ENCODE measurements around the gene NPHP4. TPM values are rescaled to one million over a fixed set of nuclear protein-coding genes. Genes with fewer than 3 reads are reported as not detected.
A peak's percentile ranks its signal among the peaks of the same experiment; 100 is the strongest.

The NPHP4 gene
- total and polyA plus RNA-seq, 9 donors, result 1.9 to 6.4 (median 4.2) TPM

GRCh38 chr1:6011161-6011945 is 19.1 kb upstream of the NPHP4 start:
- Histone ChIP-seq H3K9me3 (replicated peaks; ENCODE audit: control insufficient read depth, low read depth, low read length) (no peaks in the 10 kb centered on the region), H3K27ac (ENCODE audit: low read length) (no peak overlapping the region), H3K27me3 (ENCODE audit: control insufficient read depth, insufficient read depth, low read length) (peaks cover 5% of the 10 kb centered on the region), H3K4me3 (ENCODE audit: low read length) (no peak overlapping the region), H3K36me3 (ENCODE audit: control insufficient read depth, insufficient read depth, low read length) (no peaks in the 10 kb centered on the region), H3K4me1 (ENCODE audit: control insufficient read depth, insufficient read depth, low read length) (peaks cover 2% of the 10 kb centered on the region)
- DNase-seq, result no peak
- WGBS (ENCODE audit: insufficient coverage), result 84% methylated on average over 19 of the region's 19 CpGs

GRCh38 chr1:6010554-6010953 is 18.3 kb upstream of the NPHP4 start:
- no peaks in the 10 kb centered on the region for H3K36me3 ChIP-seq (ENCODE audit: control insufficient read depth, insufficient read depth, low read length)
- H3K4me3 ChIP-seq (ENCODE audit: low read length), result no peak overlapping the region
- H3K27me3 ChIP-seq (ENCODE audit: control insufficient read depth, insufficient read depth, low read length), result peaks cover 5% of the 10 kb centered on the region
- WGBS (ENCODE audit: insufficient coverage), result 95% methylated on average over 4 of the region's 10 CpGs
- peaks cover 2% of the 10 kb centered on the region for H3K4me1 ChIP-seq (ENCODE audit: control insufficient read depth, insufficient read depth, low read length)
- H3K27ac ChIP-seq (ENCODE audit: low read length), result no peak overlapping the region
- no peak for DNase-seq
- H3K9me3 ChIP-seq (replicated peaks; ENCODE audit: control insufficient read depth, low read depth, low read length), result no peaks in the 10 kb centered on the region

- Histone ChIP-seq H3K9me3 (replicated peaks; ENCODE audit: control insufficient read depth, low read depth, low read length) (no peaks in the 10 kb centered on the region), H3K4me3 (ENCODE audit: low read length) (no peak overlapping the region), H3K27me3 (ENCODE audit: control insufficient read depth, insufficient read depth, low read length) (peaks cover 8% of the 10 kb centered on the region), H3K36me3 (ENCODE audit: control insufficient read depth, insufficient read depth, low read length) (no peaks in the 10 kb centered on the region), H3K4me1 (ENCODE audit: control insufficient read depth, insufficient read depth, low read length) (no peaks in the 10 kb centered on the region), H3K27ac (ENCODE audit: low read length) (no peak overlapping the region)
- no peak for DNase-seq
- WGBS (ENCODE audit: insufficient coverage), result 78% methylated on average over 13 of the region's 23 CpGs
These were observed 17.2 kb upstream of the NPHP4 start for GRCh38 chr1:6009120-6010040.

- no peak overlapping the region for H3K27ac ChIP-seq (ENCODE audit: low read length)
- H3K4me3 ChIP-seq (ENCODE audit: low read length), result no peak overlapping the region
- no peak for DNase-seq
- no peaks in the 10 kb centered on the region for H3K4me1 ChIP-seq (ENCODE audit: control insufficient read depth, insufficient read depth, low read length)
- 79% methylated on average over 5 of the region's 6 CpGs for WGBS (ENCODE audit: insufficient coverage)
- no peaks in the 10 kb centered on the region for H3K9me3 ChIP-seq (replicated peaks; ENCODE audit: control insufficient read depth, low read depth, low read length)
- H3K36me3 ChIP-seq (ENCODE audit: control insufficient read depth, insufficient read depth, low read length), result no peaks in the 10 kb centered on the region
- peaks cover 8% of the 10 kb centered on the region for H3K27me3 ChIP-seq (ENCODE audit: control insufficient read depth, insufficient read depth, low read length)
These were observed 16.5 kb upstream of the NPHP4 start for GRCh38 chr1:6008696-6009095.

- Histone ChIP-seq H3K9me3 (replicated peaks; ENCODE audit: control insufficient read depth, low read depth, low read length) (no peaks in the 10 kb centered on the region), H3K4me3 (ENCODE audit: low read length) (no peak overlapping the region), H3K4me1 (ENCODE audit: control insufficient read depth, insufficient read depth, low read length) (peaks cover 1% of the 10 kb centered on the region), H3K27me3 (ENCODE audit: control insufficient read depth, insufficient read depth, low read length) (peaks cover 8% of the 10 kb centered on the region), H3K36me3 (ENCODE audit: control insufficient read depth, insufficient read depth, low read length) (no peaks in the 10 kb centered on the region), H3K27ac (ENCODE audit: low read length) (no peak overlapping the region)
- DNase-seq, result no peak
- WGBS (ENCODE audit: insufficient coverage), result 86% methylated on average over 7 of the region's 11 CpGs
These were observed 15.8 kb upstream of the NPHP4 start for GRCh38 chr1:6008084-6008415.

- Histone ChIP-seq H3K4me3 (ENCODE audit: low read length) (no peak overlapping the region), H3K27me3 (ENCODE audit: control insufficient read depth, insufficient read depth, low read length) (peaks cover 8% of the 10 kb centered on the region), H3K27ac (ENCODE audit: low read length) (no peak overlapping the region), H3K9me3 (replicated peaks; ENCODE audit: control insufficient read depth, low read depth, low read length) (no peaks in the 10 kb centered on the region), H3K36me3 (ENCODE audit: control insufficient read depth, insufficient read depth, low read length) (no peaks in the 10 kb centered on the region), H3K4me1 (ENCODE audit: control insufficient read depth, insufficient read depth, low read length) (peaks cover 7% of the 10 kb centered on the region)
- peak; percentile 34 for DNase-seq
- WGBS (ENCODE audit: insufficient coverage), result 39% methylated on average over 19 of the region's 25 CpGs
These were observed 15.3 kb upstream of the NPHP4 start for GRCh38 chr1:6007318-6008083.

- no peaks in the 10 kb centered on the region for H3K9me3 ChIP-seq (replicated peaks; ENCODE audit: control insufficient read depth, low read depth, low read length)
- WGBS (ENCODE audit: insufficient coverage), result 69% methylated on average over 9 of the region's 12 CpGs
- DNase-seq, result no peak
These were observed 14.7 kb upstream of the NPHP4 start for GRCh38 chr1:6006882-6007281.

GRCh38 chr1:6005276-6005917 is 13.2 kb upstream of the NPHP4 start:
- 53% methylated on average over 7 of the region's 10 CpGs for WGBS (ENCODE audit: insufficient coverage)
- no peak overlapping the region for H3K27ac ChIP-seq (ENCODE audit: low read length)
- no peaks in the 10 kb centered on the region for H3K36me3 ChIP-seq (ENCODE audit: control insufficient read depth, insufficient read depth, low read length)
- H3K9me3 ChIP-seq (replicated peaks; ENCODE audit: control insufficient read depth, low read depth, low read length), result no peaks in the 10 kb centered on the region
- H3K27me3 ChIP-seq (ENCODE audit: control insufficient read depth, insufficient read depth, low read length), result peaks cover 8% of the 10 kb centered on the region
- no peak overlapping the region for H3K4me3 ChIP-seq (ENCODE audit: low read length)
- H3K4me1 ChIP-seq (ENCODE audit: control insufficient read depth, insufficient read depth, low read length), result peaks cover 22% of the 10 kb centered on the region
- no peak for DNase-seq

More at GRCh38 chr1:6006882-6007281, 14.7 kb upstream of the NPHP4 start:
- no peak overlapping the region for H3K27ac ChIP-seq (ENCODE audit: low read length)
- H3K27me3 ChIP-seq (ENCODE audit: control insufficient read depth, insufficient read depth, low read length), result peaks cover 8% of the 10 kb centered on the region
- no peaks in the 10 kb centered on the region for H3K36me3 ChIP-seq (ENCODE audit: control insufficient read depth, insufficient read depth, low read length)
- H3K4me1 ChIP-seq (ENCODE audit: control insufficient read depth, insufficient read depth, low read length), result peaks cover 13% of the 10 kb centered on the region
- H3K4me3 ChIP-seq (ENCODE audit: low read length), result no peak overlapping the region

GRCh38 chr1:6004412-6005123 is 12.3 kb upstream of the NPHP4 start:
- Histone ChIP-seq H3K9me3 (replicated peaks; ENCODE audit: control insufficient read depth, low read depth, low read length) (no peaks in the 10 kb centered on the region), H3K27me3 (ENCODE audit: control insufficient read depth, insufficient read depth, low read length) (peaks cover 8% of the 10 kb centered on the region), H3K4me1 (ENCODE audit: control insufficient read depth, insufficient read depth, low read length) (peaks cover 22% of the 10 kb centered on the region), H3K27ac (ENCODE audit: low read length) (no peak overlapping the region), H3K4me3 (ENCODE audit: low read length) (no peak overlapping the region), H3K36me3 (ENCODE audit: control insufficient read depth, insufficient read depth, low read length) (no peaks in the 10 kb centered on the region)
- DNase-seq, result no peak
- WGBS (ENCODE audit: insufficient coverage), result 68% methylated on average over 5 of the region's 11 CpGs

Measured in muscle of leg (tissue), 11 donors.